Activated CD4-positive, alpha-beta T cell treated with anti-CD3 and anti-CD28 coated beads for 36 hours (primary cell): ENCODE results near the gene TMEM140. TPM values are rescaled to one million over a fixed set of nuclear protein-coding genes. Genes with fewer than 3 reads are reported as not detected.
"Not testable (repeated sequence)": the region's sequence is repeated elsewhere in the genome, so short reads cannot be mapped to it uniquely, and the experiment has no call there.

Experiments
- ATAC-seq: fragments of 200-7000 bp; cut with Tn5 transposase; one replicate; pipeline ENCODE4 v1.10.0; 2021; ENCODE audit warnings: mild to moderate bottlenecking, moderate library complexity
- CTCF ChIA-PET: fragments of 350-600 bp; sonication (Branson Sonifier 250); formaldehyde crosslinking; loops from one replicate; lab custom pipeline; 2021; ENCODE audit warnings: antibody characterized with exemption; lab: Charles Lee
- POLR2A ChIA-PET: fragments of 350-600 bp; sonication (Branson Sonifier 250); formaldehyde crosslinking; loops from one replicate; lab custom pipeline; 2021; ENCODE audit warnings: antibody characterized with exemption, inconsistent platforms; lab: Charles Lee
- DNase-seq: peaks from one replicate; pipeline ENCODE4 v3.0.0-alpha.2; 2020
- H3K27ac Mint-ChIP-seq: one replicate; pipeline ENCODE4 v1.8.0; 2021; ENCODE audit warnings: mixed read lengths
- H3K27me3 Mint-ChIP-seq: one replicate; pipeline ENCODE4 v1.8.0; 2021; ENCODE audit warnings: mixed read lengths
- H3K36me3 Mint-ChIP-seq: one replicate; pipeline ENCODE4 v1.8.0; 2021; ENCODE audit warnings: low read depth, mixed read lengths
- H3K4me1 Mint-ChIP-seq: one replicate; pipeline ENCODE4 v1.8.0; 2021; ENCODE audit warnings: mixed read lengths
- H3K4me3 Mint-ChIP-seq: one replicate; pipeline ENCODE4 v1.8.0; 2021; ENCODE audit warnings: mild to moderate bottlenecking, moderate library complexity, mixed read lengths
- H3K9me3 Mint-ChIP-seq: one replicate; pipeline ENCODE4 v1.8.0; 2021; ENCODE audit warnings: low read depth, mixed read lengths
- intact Hi-C, 2 experiments: fragments of 100-400 bp; cut with DNase I in 1 of 2; cut with micrococcal nuclease in 1 of 2; formaldehyde crosslinking; loops; one replicate each; pipeline versions ENCODE4 v1.14.2 to v1.15.1; 2022 to 2024; cut with DNase I, micrococcal nuclease
- total RNA-seq, 2 experiments: library from RNA; stranded (reverse); gene quantifications; one replicate each; pipeline ENCODE4 v1.2.3, GENCODE V29; 2021

The TMEM140 gene
- total RNA-seq, 2 experiments from 2014 or later, result 10.8 to 12.1 TPM

DNA sequence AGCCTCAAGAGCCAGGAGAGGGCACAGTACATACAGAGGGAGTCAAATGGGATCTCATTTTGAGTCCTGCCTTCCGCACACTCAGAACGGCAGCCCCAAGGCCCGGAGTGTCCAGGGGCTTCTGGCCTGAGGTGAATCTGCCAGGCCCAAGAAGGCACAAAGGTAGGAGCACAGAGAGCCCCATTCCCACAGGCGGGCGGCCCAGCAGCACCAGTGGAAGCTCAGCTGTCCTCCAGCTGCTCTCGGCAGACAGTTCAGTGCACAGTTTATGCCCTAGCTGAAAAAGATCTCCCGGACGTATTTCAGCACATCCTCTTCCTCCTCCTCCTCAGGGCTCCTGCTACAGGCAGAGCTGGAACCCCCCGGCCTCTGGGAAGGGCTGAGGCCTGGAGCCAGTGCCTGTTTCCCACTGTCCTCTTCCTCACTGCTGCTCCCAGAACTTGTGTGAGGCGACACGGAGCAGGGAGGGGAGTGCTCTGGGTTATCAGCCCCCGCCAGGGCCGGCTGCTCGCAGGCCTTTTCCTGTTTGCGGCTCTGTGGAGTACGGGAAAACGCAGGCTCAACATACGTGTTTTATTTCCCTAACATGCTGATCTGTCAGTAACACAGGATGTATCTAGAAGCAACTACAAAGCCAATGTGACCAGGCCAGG lies 18.6 kb downstream of the TMEM140 start:
- ATAC-seq, result no peak
- intact Hi-C loops, result no loop called here
- Mint-ChIP-seq H3K36me3 (peaks cover 73% of the 10 kb centered on the region), H3K27ac (peak overlapping the region; percentile 70), H3K27me3 (no peaks in the 10 kb centered on the region), H3K4me1 (peaks cover 46% of the 10 kb centered on the region), H3K9me3 (peaks cover 8% of the 10 kb centered on the region), H3K4me3 (no peak overlapping the region)
- DNase-seq, result no peak
- ChIA-PET POLR2A (no interaction called here), CTCF (interaction anchor here (0.7 to 2.1 kb wide), 2 partner anchors 45 to 427 kb away, joined by 3 to 6 read pairs; partner anchors contain the start of gene WDR91)

DNA sequence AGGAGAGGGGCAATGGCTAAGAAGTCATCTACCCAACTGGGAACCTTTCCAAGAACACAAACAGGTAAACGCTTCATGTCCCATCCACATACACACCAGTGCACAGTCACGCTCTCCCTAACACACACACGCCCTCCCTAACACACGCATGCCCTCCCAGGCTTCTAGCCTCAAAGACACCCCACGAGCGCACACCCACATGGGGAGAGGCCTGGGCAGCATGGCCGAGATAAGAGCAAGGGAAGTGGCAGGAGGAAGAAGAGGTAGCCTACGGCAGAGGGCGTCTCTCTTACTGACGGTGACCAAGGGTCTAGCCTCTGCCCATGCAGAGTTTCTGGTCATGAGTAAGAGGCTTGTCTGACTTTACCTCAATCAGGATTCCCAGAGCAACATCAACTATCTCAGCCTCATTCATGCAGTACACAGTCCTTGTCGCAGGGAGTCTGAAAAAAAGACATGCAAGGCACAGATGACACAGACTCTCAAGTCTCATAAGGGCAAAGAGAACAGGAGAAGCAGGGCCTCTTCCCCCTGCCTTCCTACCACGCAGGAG lies 19.6 kb downstream of the TMEM140 start:
- ATAC-seq, result no peak
- CTCF ChIA-PET, result interaction anchor here (0.7 kb wide), 1 partner anchor 428 kb away, joined by 3 read pairs; no protein-coding TSS in a partner anchor
- H3K36me3 Mint-ChIP-seq, result peaks cover 64% of the 10 kb centered on the region

DNA sequence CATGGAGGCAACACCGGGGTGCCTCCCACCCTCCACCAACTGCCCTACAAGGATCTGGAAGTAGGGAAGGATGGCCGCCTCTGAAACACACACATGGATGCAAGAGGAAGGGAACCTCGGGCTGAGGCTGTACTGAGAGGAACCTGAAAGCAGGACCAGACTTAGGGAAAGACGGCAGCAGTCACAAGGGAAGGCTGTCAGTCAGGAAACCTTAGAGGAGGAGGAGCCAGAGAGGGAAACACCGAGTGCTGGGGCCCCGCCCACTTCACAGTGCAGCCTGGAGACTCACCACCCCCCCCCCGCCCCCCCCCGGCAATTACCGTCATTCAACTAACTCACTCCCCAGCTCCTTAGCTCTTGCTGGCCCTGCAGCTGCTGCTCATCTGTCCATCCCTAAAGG lies 20.1 kb downstream of the TMEM140 start:
- DNase-seq (peak; percentile 54), ATAC-seq (no peak)
- H3K36me3 Mint-ChIP-seq, result peaks cover 58% of the 10 kb centered on the region
- peak overlapping the region; percentile 88 for H3K4me3 Mint-ChIP-seq
- no peaks in the 10 kb centered on the region for H3K27me3 Mint-ChIP-seq
- CTCF ChIA-PET, result interaction anchor here (0.8 kb wide), 1 partner anchor 773 kb away, joined by 4 read pairs; no protein-coding TSS in a partner anchor
- POLR2A ChIA-PET, result no interaction called here
- intact Hi-C loops, result no loop called here
- H3K4me1 Mint-ChIP-seq, result peaks cover 50% of the 10 kb centered on the region
- peaks cover under 1% of the 10 kb centered on the region for H3K9me3 Mint-ChIP-seq
- H3K27ac Mint-ChIP-seq, result peak overlapping the region; percentile 96

More for the DNA sequence above, 19.6 kb downstream of the TMEM140 start:
- peaks cover 50% of the 10 kb centered on the region for H3K4me1 Mint-ChIP-seq
- intact Hi-C loops, result no loop called here
- peak overlapping the region; percentile 12 for H3K4me3 Mint-ChIP-seq
- peak overlapping the region; percentile 96 for H3K27ac Mint-ChIP-seq
- DNase-seq, result no peak
- POLR2A ChIA-PET, result no interaction called here
- peaks cover 6% of the 10 kb centered on the region for H3K9me3 Mint-ChIP-seq
- H3K27me3 Mint-ChIP-seq, result no peaks in the 10 kb centered on the region

DNA sequence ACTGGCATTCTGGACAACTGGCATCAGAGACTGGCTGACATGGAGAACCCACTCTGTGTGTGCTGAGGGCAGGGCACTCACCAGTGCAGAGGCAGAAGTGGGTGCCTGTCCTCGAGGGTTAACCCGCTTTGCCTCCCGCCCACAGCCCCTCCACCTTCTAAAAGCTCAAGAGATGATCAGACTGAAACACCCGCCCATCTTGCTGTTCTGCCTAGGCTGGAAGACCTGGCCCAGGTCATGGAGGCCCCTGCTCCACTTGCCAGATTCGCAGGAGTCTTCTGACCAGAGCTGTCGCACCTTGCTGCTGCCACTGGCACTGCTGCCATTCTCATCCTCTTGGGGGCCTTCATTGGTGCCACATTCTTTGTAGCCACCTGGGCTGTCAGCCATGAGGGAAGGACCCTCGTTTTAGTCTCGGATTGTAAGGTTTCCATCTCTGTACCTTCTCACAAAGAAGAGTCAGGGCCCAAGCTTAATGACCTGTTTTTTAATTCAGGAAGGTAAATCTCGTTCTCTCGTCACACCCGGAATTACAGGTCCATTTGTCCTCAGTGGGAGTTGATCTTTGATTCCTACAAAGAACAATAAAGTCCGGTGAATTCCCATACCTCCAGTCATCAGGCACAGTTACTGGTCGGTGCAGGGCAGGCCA lies 20.7 kb downstream of the TMEM140 start:
- ChIA-PET POLR2A (interaction anchor here (1.0 to 2.2 kb wide), 2 partner anchors 21 to 182 kb away, joined by 3 to 10 read pairs; partner anchors contain the start of gene TMEM140), CTCF (interaction anchor here (0.6 to 4.0 kb wide), 16 partner anchors 8 to 772 kb away, joined by 3 to 38 read pairs (median 4); partner anchors contain the start of genes AGBL3, TMEM140 and WDR91)
- no peak for DNase-seq
- Mint-ChIP-seq H3K4me3 (peak overlapping the region; percentile 88), H3K27me3 (no peaks in the 10 kb centered on the region), H3K27ac (peak overlapping the region; percentile 96), H3K9me3 (no peaks in the 10 kb centered on the region), H3K36me3 (peaks cover 57% of the 10 kb centered on the region), H3K4me1 (peaks cover 50% of the 10 kb centered on the region)
- intact Hi-C loops, result loop anchor here in 1 of 2 experiments (1.0 kb wide), 1 partner anchor 20 kb away; the partner anchor contains the start of gene TMEM140
- ATAC-seq, result no peak

DNA sequence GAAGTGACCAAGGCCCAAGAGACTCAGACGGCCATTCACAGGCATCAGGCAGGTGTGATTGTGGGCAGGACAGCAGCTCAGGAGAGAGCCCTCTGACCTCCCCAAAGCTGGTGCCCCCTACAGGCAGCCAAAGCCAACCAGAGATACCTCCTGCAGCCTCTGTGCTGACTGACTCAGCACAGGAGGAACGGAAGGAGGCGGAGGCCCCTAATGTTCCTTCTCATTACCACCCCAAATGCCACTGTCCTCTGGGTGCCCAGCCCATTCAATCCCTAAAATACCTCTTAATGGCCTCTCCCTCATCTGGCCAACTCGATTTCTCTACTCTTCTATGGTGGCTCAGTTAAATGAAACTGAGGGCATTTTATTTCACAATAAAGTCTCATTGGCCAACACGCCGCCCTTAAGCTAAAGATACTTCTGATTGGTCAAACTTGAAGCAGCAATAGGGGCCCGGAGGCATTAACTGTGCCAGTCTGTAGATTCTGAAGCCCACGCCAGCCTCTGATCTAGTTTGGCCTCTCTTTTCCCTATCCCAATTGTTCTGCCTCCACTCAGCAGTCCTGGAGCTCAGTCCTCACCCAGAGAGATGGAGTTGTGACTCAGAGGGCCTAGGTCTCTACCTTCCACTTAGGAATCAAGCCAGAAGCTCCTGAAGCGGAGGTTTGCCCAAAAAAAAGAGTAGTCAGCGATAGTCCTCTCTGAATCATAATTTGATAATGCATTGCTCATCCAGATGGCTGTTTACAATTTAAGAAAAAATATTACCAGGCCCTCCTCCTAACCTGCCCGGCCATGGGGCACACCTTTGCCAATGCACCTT lies 21.5 kb downstream of the TMEM140 start:
- peaks cover 50% of the 10 kb centered on the region for H3K4me1 Mint-ChIP-seq
- no peaks in the 10 kb centered on the region for H3K27me3 Mint-ChIP-seq
- H3K4me3 Mint-ChIP-seq, result peak overlapping the region; percentile 88
- H3K36me3 Mint-ChIP-seq, result peaks cover 49% of the 10 kb centered on the region
- H3K27ac Mint-ChIP-seq, result peak overlapping the region; percentile 96
- intact Hi-C loops, result loop anchor here in 1 of 2 experiments (1.0 kb wide), 1 partner anchor 21 kb away; the partner anchor contains the start of gene TMEM140
- CTCF ChIA-PET, result interaction anchor here (0.6 to 4.0 kb wide), 21 partner anchors 9 to 539 kb away, joined by 3 to 38 read pairs (median 4); partner anchors contain the start of genes AGBL3, TMEM140 and WDR91
- POLR2A ChIA-PET, result interaction anchor here (0.7 to 2.2 kb wide), 4 partner anchors 12 to 357 kb away, joined by 3 to 10 read pairs (median 5); partner anchors contain the start of gene TMEM140
- ATAC-seq (peak; percentile 57), DNase-seq (peak; percentile 85)
- H3K9me3 Mint-ChIP-seq, result no peaks in the 10 kb centered on the region

DNA sequence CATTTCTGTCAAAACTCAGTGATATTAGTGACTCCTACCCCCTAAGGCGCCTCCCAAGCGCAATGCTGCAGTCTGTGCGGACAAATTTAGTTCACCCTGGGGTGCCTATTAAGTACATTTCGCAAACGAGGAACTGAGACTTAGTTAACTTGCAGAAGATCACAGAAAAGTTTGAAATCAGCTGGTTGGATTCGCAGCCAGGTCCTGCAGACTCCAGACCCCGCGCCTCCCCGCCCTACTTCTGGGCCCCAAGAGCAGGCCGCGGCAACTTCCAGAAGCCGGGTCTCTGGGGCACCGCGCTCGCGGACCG lies 22.0 kb downstream of the TMEM140 start:
- Mint-ChIP-seq H3K27ac (peak overlapping the region; percentile 96), H3K27me3 (no peaks in the 10 kb centered on the region), H3K4me1 (peaks cover 50% of the 10 kb centered on the region), H3K36me3 (peaks cover 48% of the 10 kb centered on the region), H3K9me3 (no peaks in the 10 kb centered on the region), H3K4me3 (peak overlapping the region; percentile 88)
- CTCF ChIA-PET, result interaction anchor here (0.6 to 4.0 kb wide), 14 partner anchors 9 to 539 kb away, joined by 3 to 38 read pairs (median 4); partner anchors contain the start of genes AGBL3, TMEM140 and WDR91
- intact Hi-C loops, result loop anchor here (1.0 to 5.0 kb wide), 8 partner anchors 22 to 537 kb away; partner anchors contain the start of genes AGBL3 (in 2 of the 2), BPGM (in 2 of the 2), TMEM140 (in 2 of the 2) and WDR91 (in 2 of the 2)
- POLR2A ChIA-PET, result interaction anchor here (0.7 to 2.2 kb wide), 4 partner anchors 12 to 357 kb away, joined by 3 to 10 read pairs (median 5); partner anchors contain the start of gene TMEM140
- peak; percentile 36 for DNase-seq
- ATAC-seq, result no peak

DNA sequence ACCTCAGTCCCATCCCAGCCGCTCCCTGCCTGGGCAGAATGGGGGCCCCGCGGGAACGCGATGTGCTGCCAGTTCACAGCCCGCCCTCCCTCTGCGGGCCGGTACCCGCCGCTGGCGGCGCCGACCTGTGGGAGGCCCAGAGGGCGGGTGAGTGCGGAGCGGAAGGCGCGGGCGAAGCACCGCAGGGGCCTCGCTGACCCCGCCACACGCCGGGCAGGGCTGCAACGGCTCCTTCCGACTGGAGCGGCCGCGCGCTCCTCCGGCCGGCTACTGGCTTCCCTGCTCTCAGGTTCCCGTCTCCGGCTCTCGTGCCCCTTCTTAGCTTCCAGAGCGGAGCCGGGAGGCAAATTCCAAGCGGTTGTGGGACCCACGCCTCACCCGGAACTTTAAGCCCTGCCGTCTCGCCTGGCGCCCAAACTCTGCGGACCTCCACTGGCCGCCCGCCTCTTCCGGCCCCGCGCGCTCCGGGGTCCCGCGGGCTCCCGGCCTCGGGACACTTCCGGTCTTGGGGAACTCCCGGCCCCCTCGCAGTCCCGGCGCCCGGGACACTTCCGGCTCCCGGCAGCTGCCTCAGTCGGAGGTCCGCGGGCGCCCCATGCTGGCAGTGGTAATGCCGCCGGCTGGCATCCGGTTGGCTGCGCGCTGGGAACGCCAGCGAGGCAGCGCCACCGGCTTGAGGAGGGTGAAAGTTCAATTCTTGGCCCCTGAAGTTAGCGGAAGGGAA lies 22.6 kb downstream of the TMEM140 start, which contains the start of gene CYREN:
Gene CYREN (minus strand): TSS at position 434 of the 724 bp plus-strand sequence. CDS start 1,785 bp downstream, outside the sequence.
- CTCF ChIA-PET, result interaction anchor here (0.7 to 4.0 kb wide), 8 partner anchors 10 to 523 kb away, joined by 3 to 38 read pairs (median 4); partner anchors contain the start of genes AGBL3 and TMEM140
- no peaks in the 10 kb centered on the region for H3K27me3 Mint-ChIP-seq
- ATAC-seq, result peak; percentile 85
- POLR2A ChIA-PET, result interaction anchor here (0.5 to 2.2 kb wide), 4 partner anchors 13 to 183 kb away, joined by 3 to 10 read pairs (median 5); partner anchors contain the start of gene TMEM140
- peaks cover 42% of the 10 kb centered on the region for H3K36me3 Mint-ChIP-seq
- peak within 1 kb of the TSS; percentile 96 for H3K27ac Mint-ChIP-seq
- peak within 1 kb of the TSS; percentile 88 for H3K4me3 Mint-ChIP-seq
- H3K9me3 Mint-ChIP-seq, result no peaks in the 10 kb centered on the region
- intact Hi-C loops, result loop anchor here (1.0 to 5.0 kb wide), 8 partner anchors 22 to 538 kb away; partner anchors contain the start of genes AGBL3 (in 2 of the 2), BPGM (in 2 of the 2), WDR91 (in 2 of the 2) and NUP205 (in 1 of the 2)
- peak; percentile 97 for DNase-seq
- H3K4me1 Mint-ChIP-seq, result peaks cover 50% of the 10 kb centered on the region

DNA sequence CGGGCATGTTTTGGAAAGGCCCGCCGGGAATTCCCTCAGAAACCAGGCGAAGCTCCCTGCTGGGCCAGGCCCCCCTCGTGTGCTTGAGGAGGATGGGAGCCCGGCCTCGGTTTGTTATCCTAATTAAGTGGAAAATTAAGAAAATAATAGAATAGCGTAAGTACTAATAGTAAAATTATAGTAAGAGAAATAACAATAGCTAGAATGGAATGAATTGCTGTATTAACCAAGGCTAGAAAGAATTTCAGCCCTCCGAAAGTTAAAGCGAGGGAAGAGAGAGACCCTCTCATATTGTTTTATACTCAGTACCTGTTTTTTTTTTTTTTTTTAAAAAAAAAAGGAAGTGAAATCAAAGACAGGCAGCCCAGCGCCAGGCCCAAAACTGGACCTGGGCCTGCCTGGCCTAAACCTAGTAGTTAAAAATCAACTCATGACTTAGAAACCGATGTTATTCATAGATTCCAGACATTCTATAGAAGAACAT lies 23.2 kb downstream of the TMEM140 start:
- Mint-ChIP-seq H3K27ac (peak overlapping the region; percentile 93), H3K4me1 (peaks cover 50% of the 10 kb centered on the region), H3K4me3 (peak overlapping the region; percentile 88), H3K36me3 (peaks cover 36% of the 10 kb centered on the region)
- ChIA-PET POLR2A (interaction anchor here (0.8 to 2.2 kb wide), 2 partner anchors 23 to 184 kb away, joined by 3 to 10 read pairs; partner anchors contain the start of gene TMEM140), CTCF (interaction anchor here (0.7 to 4.0 kb wide), 6 partner anchors 10 to 282 kb away, joined by 3 to 38 read pairs (median 6); partner anchors contain the start of genes AGBL3 and TMEM140)
- DNase-seq, H3K27me3 Mint-ChIP-seq, H3K9me3 Mint-ChIP-seq, ATAC-seq: not testable (repeated sequence)
- intact Hi-C loops, result loop anchor here (1.0 to 5.0 kb wide), 8 partner anchors 23 to 538 kb away; partner anchors contain the start of genes AGBL3 (in 2 of the 2), BPGM (in 2 of the 2), WDR91 (in 2 of the 2) and NUP205 (in 1 of the 2)
